ENCODE measurements around the gene CTIF. TPM values are rescaled to one million over a fixed set of nuclear protein-coding genes. Genes with fewer than 3 reads are reported as not detected.

Gene CTIF
- total and polyA plus RNA-seq, 4 experiments from 2014 or later, result 5.2 to 6.5 TPM; not detected in 2

GRCh38 chr18:48836806-48837615, 298.2 kb downstream of the CTIF start:
- CTCF ChIA-PET (ENCODE audit: partially characterized antibody), result no interaction called here

GRCh38 chr18:48837676-48838075, 298.8 kb downstream of the CTIF start:
- no peak overlapping the region for H3K27ac ChIP-seq (ENCODE audit: low read depth, low read length)
- no peaks in the 10 kb centered on the region for H3K27me3 Mint-ChIP-seq
- H3K36me3 Mint-ChIP-seq, result peaks cover 0 to 1% of the 10 kb centered on the region in 2 donors
- intact Hi-C loops (cut with micrococcal nuclease), result no loop called here
- no peak overlapping the region for H3K4me3 ChIP-seq (ENCODE audit: low read length in 2 of 2)
- peak overlapping the region in 3 of 8 donors; percentile 32 to 65 (median 47) for H3K4me3 Mint-ChIP-seq
- DNase-seq, result no peak
- POLR2A ChIA-PET (ENCODE audit: partially characterized antibody), result no interaction called here
- peaks cover 100% of the 10 kb centered on the region for H3K4me1 ChIP-seq (ENCODE audit: insufficient read depth, low read length)
- H3K27me3 ChIP-seq (ENCODE audit: insufficient read depth, low read length), result no peaks in the 10 kb centered on the region
- H3K27ac Mint-ChIP-seq, result peak overlapping the region; percentile 38 to 97 (median 91)
- no peaks in the 10 kb centered on the region for H3K9me3 ChIP-seq (ENCODE audit: control insufficient read depth in 1 of 2, low read length in 2 of 2)
- peaks cover 0 to 2% (median 0%) of the 10 kb centered on the region in 8 donors for H3K9me3 Mint-ChIP-seq
- CTCF ChIA-PET (ENCODE audit: partially characterized antibody), result no interaction called here
- H3K4me1 Mint-ChIP-seq, result peaks cover 70 to 98% (median 85%) of the 10 kb centered on the region in 4 donors
- no peaks in the 10 kb centered on the region for H3K36me3 ChIP-seq (ENCODE audit: insufficient read depth, low read length)

More at GRCh38 chr18:48836806-48837615, 298.2 kb downstream of the CTIF start:
- POLR2A ChIA-PET (ENCODE audit: partially characterized antibody), result interaction anchor here (3.4 to 8.1 kb wide), 3 partner anchors 22 to 114 kb away, joined by 17 to 101 read pairs (median 44); partner anchors contain the start of gene SMAD7
- Histone ChIP-seq H3K4me3 (ENCODE audit: low read length in 2 of 2) (no peak overlapping the region), H3K4me1 (ENCODE audit: insufficient read depth, low read length) (peaks cover 100% of the 10 kb centered on the region), H3K9me3 (ENCODE audit: control insufficient read depth in 1 of 2, low read length in 2 of 2) (no peaks in the 10 kb centered on the region), H3K27ac (ENCODE audit: low read depth, low read length) (peak overlapping the region; percentile 17), H3K27me3 (ENCODE audit: insufficient read depth, low read length) (no peaks in the 10 kb centered on the region), H3K36me3 (ENCODE audit: insufficient read depth, low read length) (no peaks in the 10 kb centered on the region)
- DNase-seq, result peak in 1 of 5 donors; percentile 38
- Mint-ChIP-seq H3K4me1 (peaks cover 70 to 98% (median 84%) of the 10 kb centered on the region in 4 donors), H3K4me3 (peak overlapping the region in 3 of 8 donors; percentile 39 to 65 (median 47)), H3K36me3 (peaks cover 0 to 1% of the 10 kb centered on the region in 2 donors), H3K9me3 (peaks cover 0 to 2% (median 0%) of the 10 kb centered on the region in 8 donors), H3K27ac (peak overlapping the region; percentile 42 to 97 (median 91)), H3K27me3 (no peaks in the 10 kb centered on the region)
- intact Hi-C loops (cut with micrococcal nuclease), result no loop called here

- no peaks in the 10 kb centered on the region for H3K36me3 ChIP-seq (ENCODE audit: insufficient read depth, low read length)
- no peaks in the 10 kb centered on the region for H3K27me3 ChIP-seq (ENCODE audit: insufficient read depth, low read length)
- Mint-ChIP-seq H3K4me3 (peak overlapping the region in 4 of 8 donors; percentile 7 to 80 (median 35)), H3K9me3 (peaks cover 0 to 2% (median 0%) of the 10 kb centered on the region in 8 donors), H3K27ac (peak overlapping the region; percentile 54 to 97 (median 93)), H3K4me1 (peaks cover 66 to 98% (median 83%) of the 10 kb centered on the region in 4 donors), H3K27me3 (no peaks in the 10 kb centered on the region), H3K36me3 (peaks cover 0 to 1% of the 10 kb centered on the region in 2 donors)
- peaks cover 100% of the 10 kb centered on the region for H3K4me1 ChIP-seq (ENCODE audit: insufficient read depth, low read length)
- ChIA-PET POLR2A (ENCODE audit: partially characterized antibody) (no interaction called here), CTCF (ENCODE audit: partially characterized antibody) (no interaction called here)
- intact Hi-C loops (cut with micrococcal nuclease), result no loop called here
- no peak for DNase-seq
- no peaks in the 10 kb centered on the region for H3K9me3 ChIP-seq (ENCODE audit: control insufficient read depth in 1 of 2, low read length in 2 of 2)
- no peak overlapping the region for H3K4me3 ChIP-seq (ENCODE audit: low read length in 2 of 2)
- peak overlapping the region; percentile 28 for H3K27ac ChIP-seq (ENCODE audit: low read depth, low read length)
Measured at GRCh38 chr18:48838166-48838775, 299.4 kb downstream of the CTIF start.

- Mint-ChIP-seq H3K36me3 (no peaks in the 10 kb centered on the region), H3K27me3 (no peaks in the 10 kb centered on the region), H3K4me1 (peaks cover 70 to 96% (median 85%) of the 10 kb centered on the region in 4 donors), H3K27ac (peak overlapping the region; percentile 72 to 97 (median 93)), H3K4me3 (peak overlapping the region in 6 of 8 donors; percentile 35 to 80 (median 55)), H3K9me3 (peaks cover 0 to 2% (median 0%) of the 10 kb centered on the region in 8 donors)
- POLR2A ChIA-PET (ENCODE audit: partially characterized antibody), result interaction anchor here (3.4 kb wide), 1 partner anchor 25 kb away, joined by 20 read pairs; no protein-coding TSS in a partner anchor
- Histone ChIP-seq H3K36me3 (ENCODE audit: insufficient read depth, low read length) (no peaks in the 10 kb centered on the region), H3K4me3 (ENCODE audit: low read length in 2 of 2) (no peak overlapping the region), H3K27me3 (ENCODE audit: insufficient read depth, low read length) (no peaks in the 10 kb centered on the region), H3K9me3 (ENCODE audit: control insufficient read depth in 1 of 2, low read length in 2 of 2) (no peaks in the 10 kb centered on the region), H3K27ac (ENCODE audit: low read depth, low read length) (peak overlapping the region; percentile 28), H3K4me1 (ENCODE audit: insufficient read depth, low read length) (peaks cover 100% of the 10 kb centered on the region)
- no peak for DNase-seq
- intact Hi-C loops (cut with micrococcal nuclease), result no loop called here
- CTCF ChIA-PET (ENCODE audit: partially characterized antibody), result interaction anchor here (1.1 kb wide), 1 partner anchor 51 kb away, joined by 3 read pairs; no protein-coding TSS in a partner anchor
Measured at GRCh38 chr18:48838921-48839818, 300.3 kb downstream of the CTIF start.

- no peaks in the 10 kb centered on the region for H3K36me3 ChIP-seq (ENCODE audit: insufficient read depth, low read length)
- H3K27ac ChIP-seq (ENCODE audit: low read depth, low read length), result no peak overlapping the region
- no peaks in the 10 kb centered on the region for H3K9me3 ChIP-seq (ENCODE audit: control insufficient read depth in 1 of 2, low read length in 2 of 2)
- no peak for DNase-seq
- Mint-ChIP-seq H3K27ac (peak overlapping the region; percentile 72 to 97 (median 93)), H3K27me3 (no peaks in the 10 kb centered on the region), H3K9me3 (peaks cover 0 to 2% (median 0%) of the 10 kb centered on the region in 8 donors), H3K4me1 (peaks cover 68 to 95% (median 84%) of the 10 kb centered on the region in 4 donors), H3K4me3 (peak overlapping the region in 3 of 8 donors; percentile 22 to 74 (median 44)), H3K36me3 (no peaks in the 10 kb centered on the region)
- intact Hi-C loops (cut with micrococcal nuclease), result loop anchor here (5.0 kb wide), 1 partner anchor 87 kb away; no protein-coding TSS in a partner anchor
- ChIA-PET POLR2A (ENCODE audit: partially characterized antibody) (interaction anchor here (1.2 to 4.2 kb wide), 3 partner anchors 26 to 109 kb away, joined by 3 to 20 read pairs (median 13); no protein-coding TSS in a partner anchor), CTCF (ENCODE audit: partially characterized antibody) (interaction anchor here (1.1 kb wide), 1 partner anchor 52 kb away, joined by 3 read pairs; no protein-coding TSS in a partner anchor)
- H3K4me3 ChIP-seq (ENCODE audit: low read length in 2 of 2), result no peak overlapping the region
- no peaks in the 10 kb centered on the region for H3K27me3 ChIP-seq (ENCODE audit: insufficient read depth, low read length)
- peaks cover 99% of the 10 kb centered on the region for H3K4me1 ChIP-seq (ENCODE audit: insufficient read depth, low read length)
Measured at GRCh38 chr18:48839819-48840490, 301.1 kb downstream of the CTIF start.

GRCh38 chr18:48840491-48840877, 301.7 kb downstream of the CTIF start:
- Mint-ChIP-seq H3K27me3 (no peaks in the 10 kb centered on the region), H3K36me3 (no peaks in the 10 kb centered on the region), H3K4me3 (peak overlapping the region in 3 of 8 donors; percentile 2 to 32 (median 22)), H3K27ac (peak overlapping the region; percentile 72 to 97 (median 93)), H3K4me1 (peaks cover 67 to 95% (median 83%) of the 10 kb centered on the region in 4 donors), H3K9me3 (peaks cover 0 to 3% (median 0%) of the 10 kb centered on the region in 8 donors)
- Histone ChIP-seq H3K27me3 (ENCODE audit: insufficient read depth, low read length) (no peaks in the 10 kb centered on the region), H3K9me3 (ENCODE audit: control insufficient read depth in 1 of 2, low read length in 2 of 2) (no peaks in the 10 kb centered on the region), H3K36me3 (ENCODE audit: insufficient read depth, low read length) (no peaks in the 10 kb centered on the region), H3K27ac (ENCODE audit: low read depth, low read length) (no peak overlapping the region), H3K4me1 (ENCODE audit: insufficient read depth, low read length) (peaks cover 97% of the 10 kb centered on the region), H3K4me3 (ENCODE audit: low read length in 2 of 2) (no peak overlapping the region)
- no peak for DNase-seq
- POLR2A ChIA-PET (ENCODE audit: partially characterized antibody), result interaction anchor here (1.0 to 5.2 kb wide), 6 partner anchors 7 to 108 kb away, joined by 3 to 64 read pairs (median 8); no protein-coding TSS in a partner anchor
- CTCF ChIA-PET (ENCODE audit: partially characterized antibody), result interaction anchor here (4.3 kb wide), 1 partner anchor 74 kb away, joined by 24 read pairs; no protein-coding TSS in a partner anchor
- intact Hi-C loops (cut with micrococcal nuclease), result loop anchor here (5.0 kb wide), 1 partner anchor 87 kb away; no protein-coding TSS in a partner anchor

Measured in CD4-positive, alpha-beta memory T cell (primary cell).